Small intestine (tissue), 7 donors: ENCODE data around the gene NYAP2. TPM values are rescaled to one million over a fixed set of nuclear protein-coding genes. Genes with fewer than 3 reads are reported as not detected.

Source experiments
- DNase-seq, 2 donors: peaks; one replicate each; pipeline versions ENCODE4 v3.0.0 to v3.0.0-alpha.2; 2013
- FAIRE-seq: peaks from 2 replicates; lab custom pipeline; 2012; peaks lifted over from hg19 to GRCh38; lab: Jason Lieb, UNC
- H3K27ac ChIP-seq, 3 donors: one replicate each; pipeline ENCODE4 v1.5.1; 2013; ENCODE audit warnings: low read length in 2 of 3, mild to moderate bottlenecking in 2 of 3, control low read depth in 1 of 3, inconsistent platforms in 1 of 3, low read depth in 1 of 3, moderate library complexity in 1 of 3
- H3K27me3 ChIP-seq, 3 donors: one replicate each; pipeline ENCODE4 v1.6.1; 2013; ENCODE audit warnings: low read length in 3 of 3, inconsistent platforms in 1 of 3; ENCODE audit not compliant: control insufficient read depth in 3 of 3, insufficient read depth in 3 of 3
- H3K36me3 ChIP-seq, 3 donors: one replicate each; pipeline ENCODE4 v1.6.1; 2013; ENCODE audit warnings: low read length in 3 of 3, inconsistent platforms in 1 of 3, low read depth in 1 of 3, mild to moderate bottlenecking in 1 of 3, moderate library complexity in 1 of 3; ENCODE audit not compliant: control insufficient read depth in 3 of 3, insufficient read depth in 2 of 3
- H3K4me1 ChIP-seq, 3 donors: one replicate each; pipeline ENCODE4 v1.6.1; 2013; ENCODE audit warnings: low read length in 2 of 3, inconsistent platforms in 1 of 3, low read depth in 1 of 3, mild to moderate bottlenecking in 1 of 3, moderate library complexity in 1 of 3; ENCODE audit not compliant: control insufficient read depth in 3 of 3, insufficient read depth in 2 of 3
- H3K4me3 ChIP-seq, 3 donors: one replicate each; pipeline ENCODE4 v1.5.1; 2013; ENCODE audit warnings: low read length in 3 of 3, control low read depth in 1 of 3, inconsistent platforms in 1 of 3, low read depth in 1 of 3, mild to moderate bottlenecking in 1 of 3, moderate library complexity in 1 of 3
- H3K9me3 ChIP-seq, 2 donors: one replicate each; pipeline ENCODE4 v1.6.1; 2013; ENCODE audit warnings: low read depth in 1 of 2, low read length in 1 of 2; ENCODE audit not compliant: control insufficient read depth in 2 of 2, insufficient read depth in 1 of 2
- WGBS, 3 donors: extraction: QIAGEN DNeasy Blood & Tissue Kit; methylation state at CpG; one replicate each; pipeline ENCODE4 v1.1.7; 2013; 5-methylcytosine and 5-hydroxymethylcytosine counted together
- polyA plus RNA-seq, 4 donors: library from polyadenylated mRNA; stranded (reverse) in 3 of 4; unstranded in 1 of 4; fragments of 200-250 nt in 3 of 4; fragments of 120-200 nt in 1 of 4; gene quantifications; one replicate each; pipeline versions ENCODE4 v1.2.1 to v1.2.3, GENCODE V29; 2013
- donor health status: healthy with polysubstance abuse.
- donor health status: control.
- donor health status: control.
- donor health status: Bipolar disorder and iron deficiency.
- donor health status: healthy.

NYAP2 gene
- polyA plus RNA-seq, 4 donors = 0.07 to 0.12 TPM; not detected in 2

- no peaks in the 10 kb centered on the region for H3K9me3 ChIP-seq
- DNase-seq (no peak), FAIRE-seq (no peak)
- no peaks in the 10 kb centered on the region for H3K4me1 ChIP-seq
- H3K27ac ChIP-seq = no peak overlapping the region
- no peak overlapping the region for H3K4me3 ChIP-seq
- WGBS, 3 donors = 91 to 95% (median 95%) methylated on average over 5 of the region's 5 CpGs
- no peaks in the 10 kb centered on the region for H3K27me3 ChIP-seq
- no peaks in the 10 kb centered on the region for H3K36me3 ChIP-seq
Measured at GRCh38 chr2:225493420-225494099, 94.0 kb downstream of the NYAP2 start.

GRCh38 chr2:225494100-225494459 is 94.6 kb downstream of the NYAP2 start:
- Histone ChIP-seq H3K27me3 (no peaks in the 10 kb centered on the region), H3K36me3 (no peaks in the 10 kb centered on the region), H3K4me1 (no peaks in the 10 kb centered on the region), H3K27ac (no peak overlapping the region), H3K4me3 (no peak overlapping the region), H3K9me3 (no peaks in the 10 kb centered on the region)
- DNase-seq = no peak
- no peak for FAIRE-seq

GRCh38 chr2:225495706-225496105 is 96.2 kb downstream of the NYAP2 start:
- Histone ChIP-seq H3K4me3 (no peak overlapping the region), H3K36me3 (no peaks in the 10 kb centered on the region), H3K27ac (no peak overlapping the region), H3K4me1 (no peaks in the 10 kb centered on the region), H3K9me3 (no peaks in the 10 kb centered on the region), H3K27me3 (no peaks in the 10 kb centered on the region)
- FAIRE-seq = no peak
- no peak for DNase-seq
- 88 to 93% (median 92%) methylated on average over 4 of the region's 4 CpGs for WGBS, 3 donors

GRCh38 chr2:225496568-225496967 is 97.1 kb downstream of the NYAP2 start:
- Histone ChIP-seq H3K27me3 (no peaks in the 10 kb centered on the region), H3K36me3 (no peaks in the 10 kb centered on the region), H3K27ac (no peak overlapping the region), H3K4me1 (no peaks in the 10 kb centered on the region), H3K4me3 (no peak overlapping the region), H3K9me3 (no peaks in the 10 kb centered on the region)
- 42 to 53% (median 52%) methylated on average over 1 of the region's 1 CpG for WGBS, 3 donors
- FAIRE-seq (no peak), DNase-seq (no peak)

- WGBS, 3 donors = 76 to 96% (median 95%) methylated on average over 3 of the region's 3 CpGs
- no peak for DNase-seq
- Histone ChIP-seq H3K36me3 (no peaks in the 10 kb centered on the region), H3K27ac (no peak overlapping the region), H3K9me3 (no peaks in the 10 kb centered on the region), H3K27me3 (no peaks in the 10 kb centered on the region), H3K4me1 (no peaks in the 10 kb centered on the region), H3K4me3 (no peak overlapping the region)
- FAIRE-seq = no peak
Measured at GRCh38 chr2:225497166-225497565, 97.7 kb downstream of the NYAP2 start.

GRCh38 chr2:225501022-225501421 is 101.5 kb downstream of the NYAP2 start:
- H3K27ac ChIP-seq = no peak overlapping the region
- FAIRE-seq (no peak), DNase-seq (no peak)
- H3K27me3 ChIP-seq = no peaks in the 10 kb centered on the region
- H3K4me3 ChIP-seq = no peak overlapping the region
- no peaks in the 10 kb centered on the region for H3K9me3 ChIP-seq
- H3K36me3 ChIP-seq = no peaks in the 10 kb centered on the region
- no peaks in the 10 kb centered on the region for H3K4me1 ChIP-seq

GRCh38 chr2:225502971-225503370 is 103.5 kb downstream of the NYAP2 start:
- no peaks in the 10 kb centered on the region for H3K4me1 ChIP-seq
- H3K36me3 ChIP-seq = no peaks in the 10 kb centered on the region
- H3K27me3 ChIP-seq = no peaks in the 10 kb centered on the region
- WGBS, 3 donors = 55 to 83% (median 80%) methylated on average over 1 of the region's 1 CpG
- no peak for DNase-seq
- no peak for FAIRE-seq
- H3K9me3 ChIP-seq = no peaks in the 10 kb centered on the region
- H3K27ac ChIP-seq = no peak overlapping the region
- H3K4me3 ChIP-seq = no peak overlapping the region

- Histone ChIP-seq H3K9me3 (no peaks in the 10 kb centered on the region), H3K4me1 (no peaks in the 10 kb centered on the region), H3K36me3 (no peaks in the 10 kb centered on the region), H3K27ac (no peak overlapping the region), H3K27me3 (no peaks in the 10 kb centered on the region), H3K4me3 (no peak overlapping the region)
- FAIRE-seq (no peak), DNase-seq (no peak)
- WGBS, 3 donors = 74 to 100% (median 96%) methylated on average over 1 of the region's 1 CpG
Measured at GRCh38 chr2:225510796-225511195, 111.3 kb downstream of the NYAP2 start.

GRCh38 chr2:225512469-225512868 is 113.0 kb downstream of the NYAP2 start:
- 45 to 71% (median 62%) methylated on average over 1 of the region's 1 CpG for WGBS, 3 donors
- H3K4me3 ChIP-seq = no peak overlapping the region
- H3K27me3 ChIP-seq = no peaks in the 10 kb centered on the region
- H3K27ac ChIP-seq = no peak overlapping the region
- H3K4me1 ChIP-seq = no peaks in the 10 kb centered on the region
- H3K9me3 ChIP-seq = no peaks in the 10 kb centered on the region
- H3K36me3 ChIP-seq = no peaks in the 10 kb centered on the region
- DNase-seq = no peak
- FAIRE-seq = no peak
